ENCODE results near the gene ERCC4. TPM values are rescaled to one million over a fixed set of nuclear protein-coding genes. Genes with fewer than 3 reads are reported as not detected.

ERCC4 gene
- total RNA-seq, 3 donors from 2014 or later (not counting 1 experiment from before 2014, with no cell fraction given): 7.3 to 11.9 (median 7.5) TPM

DNA sequence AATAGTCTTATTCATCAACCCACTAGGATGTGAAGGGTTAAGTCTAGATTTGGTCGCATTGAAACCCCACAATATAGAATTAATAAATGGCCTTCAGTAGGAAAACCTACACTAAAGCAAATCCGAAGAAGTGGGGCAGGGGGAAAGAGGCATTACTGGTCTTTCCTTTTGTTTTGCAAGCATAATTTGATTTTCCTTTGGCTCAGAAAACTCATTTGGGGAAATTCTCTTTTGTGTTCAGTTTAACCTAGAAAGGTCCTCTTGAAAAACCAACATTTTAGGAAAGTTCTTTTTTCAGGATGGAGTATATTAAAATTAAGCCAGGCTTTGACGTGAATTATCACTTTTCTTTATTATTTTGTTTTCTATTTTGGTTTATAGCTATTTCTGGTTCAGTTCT is 31.7 kb downstream of the ERCC4 start:
- Histone ChIP-seq H3K27ac (ENCODE audit: low read length) (no peak overlapping the region), H3K9me3 (ENCODE audit: control insufficient read depth, insufficient read depth, low read length) (no peaks in the 10 kb centered on the region), H3K36me3 (ENCODE audit: control insufficient read depth, insufficient read depth, low read length) (peaks cover 23% of the 10 kb centered on the region), H3K4me3 (ENCODE audit: low read length) (no peak overlapping the region), H3K4me1 (ENCODE audit: control insufficient read depth, insufficient read depth, low read length) (no peaks in the 10 kb centered on the region), H3K27me3 (ENCODE audit: control insufficient read depth, insufficient read depth, low read length) (no peaks in the 10 kb centered on the region)
- H3K9me3 Mint-ChIP-seq: no peaks in the 10 kb centered on the region
- DNase-seq (no peak), ATAC-seq (no peak)
- H3K36me3 Mint-ChIP-seq: no peaks in the 10 kb centered on the region
- WGBS (ENCODE audit: insufficient coverage): 93% methylated on average over 2 of the region's 3 CpGs
- peaks cover 13 to 14% of the 10 kb centered on the region in 2 donors for H3K27me3 Mint-ChIP-seq (ENCODE audit: low read depth in 2 of 2)
- no peaks in the 10 kb centered on the region for H3K4me1 Mint-ChIP-seq
- H3K4me3 Mint-ChIP-seq: no peak overlapping the region
- TF ChIP-seq, protein P1, sequence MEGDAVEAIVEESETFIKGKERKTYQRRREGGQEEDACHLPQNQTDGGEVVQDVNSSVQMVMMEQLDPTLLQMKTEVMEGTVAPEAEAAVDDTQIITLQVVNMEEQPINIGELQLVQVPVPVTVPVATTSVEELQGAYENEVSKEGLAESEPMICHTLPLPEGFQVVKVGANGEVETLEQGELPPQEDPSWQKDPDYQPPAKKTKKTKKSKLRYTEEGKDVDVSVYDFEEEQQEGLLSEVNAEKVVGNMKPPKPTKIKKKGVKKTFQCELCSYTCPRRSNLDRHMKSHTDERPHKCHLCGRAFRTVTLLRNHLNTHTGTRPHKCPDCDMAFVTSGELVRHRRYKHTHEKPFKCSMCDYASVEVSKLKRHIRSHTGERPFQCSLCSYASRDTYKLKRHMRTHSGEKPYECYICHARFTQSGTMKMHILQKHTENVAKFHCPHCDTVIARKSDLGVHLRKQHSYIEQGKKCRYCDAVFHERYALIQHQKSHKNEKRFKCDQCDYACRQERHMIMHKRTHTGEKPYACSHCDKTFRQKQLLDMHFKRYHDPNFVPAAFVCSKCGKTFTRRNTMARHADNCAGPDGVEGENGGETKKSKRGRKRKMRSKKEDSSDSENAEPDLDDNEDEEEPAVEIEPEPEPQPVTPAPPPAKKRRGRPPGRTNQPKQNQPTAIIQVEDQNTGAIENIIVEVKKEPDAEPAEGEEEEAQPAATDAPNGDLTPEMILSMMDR (IDR thresholded peaks at IDR 0.05): no peak
- no peak overlapping the region for H3K27ac Mint-ChIP-seq
- intact Hi-C loops (cut with micrococcal nuclease): no loop called here

DNA sequence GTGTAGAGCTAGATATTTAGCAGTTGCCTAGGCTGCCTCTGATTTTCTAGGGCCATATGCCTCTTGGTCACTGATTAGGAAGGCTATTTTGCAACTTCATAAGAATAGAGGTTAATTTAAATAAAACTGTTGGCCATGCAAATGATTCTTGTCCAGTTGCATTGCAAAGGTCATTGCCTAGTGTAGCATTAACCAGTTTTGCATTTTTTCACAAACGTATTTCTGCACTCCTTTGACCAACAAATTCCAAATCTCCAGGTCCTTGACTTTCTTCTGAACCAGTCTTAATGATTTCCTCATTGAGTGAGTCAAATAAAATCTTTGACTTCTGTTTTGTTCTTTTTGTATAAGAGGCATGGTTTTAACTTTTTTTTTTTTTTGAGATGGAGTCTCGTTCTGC is 33.5 kb downstream of the ERCC4 start:
- ATAC-seq (no peak), DNase-seq (no peak)
- H3K27me3 ChIP-seq (ENCODE audit: control insufficient read depth, insufficient read depth, low read length): no peaks in the 10 kb centered on the region
- no peak overlapping the region for H3K4me3 ChIP-seq (ENCODE audit: low read length)
- Mint-ChIP-seq H3K4me3 (no peak overlapping the region), H3K36me3 (no peaks in the 10 kb centered on the region), H3K9me3 (no peaks in the 10 kb centered on the region), H3K27ac (no peak overlapping the region), H3K4me1 (no peaks in the 10 kb centered on the region), H3K27me3 (ENCODE audit: low read depth in 2 of 2) (peaks cover 14 to 16% of the 10 kb centered on the region in 2 donors)
- peaks cover 6% of the 10 kb centered on the region for H3K36me3 ChIP-seq (ENCODE audit: control insufficient read depth, insufficient read depth, low read length)
- WGBS (ENCODE audit: insufficient coverage): 90% methylated on average over 2 of the region's 2 CpGs
- TF ChIP-seq, protein P1 (IDR thresholded peaks at IDR 0.05): no peak
- H3K9me3 ChIP-seq (ENCODE audit: control insufficient read depth, insufficient read depth, low read length): no peaks in the 10 kb centered on the region
- H3K4me1 ChIP-seq (ENCODE audit: control insufficient read depth, insufficient read depth, low read length): no peaks in the 10 kb centered on the region
- intact Hi-C loops (cut with micrococcal nuclease): no loop called here
- H3K27ac ChIP-seq (ENCODE audit: low read length): no peak overlapping the region

DNA sequence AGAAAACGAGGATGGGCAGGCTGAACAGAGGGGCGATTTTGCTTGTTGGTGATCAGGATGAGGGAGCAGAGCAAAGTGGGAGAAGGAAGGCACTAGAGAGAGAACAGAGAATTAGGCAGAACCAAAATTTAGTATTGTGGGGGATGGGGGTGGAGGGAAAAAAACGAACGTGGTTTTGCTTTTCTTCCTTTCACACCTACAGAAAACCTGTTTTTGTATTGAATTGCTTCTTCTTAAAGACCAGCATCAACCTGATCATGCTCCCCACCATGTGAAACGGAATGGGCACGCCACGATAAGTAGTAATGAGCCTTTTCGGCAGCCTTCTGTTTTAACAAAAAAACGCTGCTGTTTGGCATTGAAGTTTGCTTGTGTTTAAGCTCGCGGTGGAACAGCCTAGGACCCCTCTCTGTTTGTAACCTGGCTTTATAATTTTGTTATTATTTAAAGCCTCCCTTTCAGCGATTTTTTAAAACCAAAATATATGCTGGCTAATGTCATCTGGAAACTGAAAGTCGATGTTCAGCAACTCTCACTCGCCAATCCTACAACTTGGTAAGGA is 36.8 kb downstream of the ERCC4 start:
- WGBS (ENCODE audit: insufficient coverage): 60% methylated on average over 12 of the region's 14 CpGs
- no peaks in the 10 kb centered on the region for H3K4me1 Mint-ChIP-seq
- Histone ChIP-seq H3K4me3 (ENCODE audit: low read length) (no peak overlapping the region), H3K27ac (ENCODE audit: low read length) (no peak overlapping the region), H3K9me3 (ENCODE audit: control insufficient read depth, insufficient read depth, low read length) (no peaks in the 10 kb centered on the region), H3K27me3 (ENCODE audit: control insufficient read depth, insufficient read depth, low read length) (no peaks in the 10 kb centered on the region), H3K36me3 (ENCODE audit: control insufficient read depth, insufficient read depth, low read length) (no peaks in the 10 kb centered on the region), H3K4me1 (ENCODE audit: control insufficient read depth, insufficient read depth, low read length) (no peaks in the 10 kb centered on the region)
- peaks cover 20 to 21% of the 10 kb centered on the region in 2 donors for H3K27me3 Mint-ChIP-seq (ENCODE audit: low read depth in 2 of 2)
- ATAC-seq (no peak), DNase-seq (peak in 1 of 2 donors; percentile 5)
- no peaks in the 10 kb centered on the region for H3K36me3 Mint-ChIP-seq
- TF ChIP-seq, protein P1 (IDR thresholded peaks at IDR 0.05): no peak
- intact Hi-C loops (cut with micrococcal nuclease): no loop called here
- no peaks in the 10 kb centered on the region for H3K9me3 Mint-ChIP-seq
- H3K27ac Mint-ChIP-seq: no peak overlapping the region
- H3K4me3 Mint-ChIP-seq: no peak overlapping the region
